Natural killer cell (primary cell): ENCODE data around the gene GNGT2. TPM values are rescaled to one million over a fixed set of nuclear protein-coding genes. Genes with fewer than 3 reads are reported as not detected.

Source experiments
- ATAC-seq, 3 donors: fragments of 150-1000 bp in 2 of 3; fragments of 200-7000 bp in 1 of 3; cut with Tn5 transposase; 1 replicate in 1 of 3; 2 replicates in 2 of 3; pipeline ENCODE4 v1.10.0; 2021; ENCODE audit warnings: mild to moderate bottlenecking in 2 of 3, moderate library complexity in 2 of 3
- DNase-seq, 2 donors: peaks; one replicate each; pipeline versions ENCODE4 v3.0.0 to v3.0.0-alpha.2; 2013 to 2021; ENCODE audit warnings: mixed read lengths in 1 of 2
- H3K27ac ChIP-seq: one replicate; pipeline ENCODE4 v1.5.1; 2013; ENCODE audit warnings: mild to moderate bottlenecking, low read length
- H3K27me3 ChIP-seq: one replicate; pipeline ENCODE4 v1.6.1; 2013; ENCODE audit warnings: low read length; ENCODE audit not compliant: control insufficient read depth, insufficient read depth
- H3K36me3 ChIP-seq: one replicate; pipeline ENCODE4 v1.6.1; 2013; ENCODE audit warnings: low read length; ENCODE audit not compliant: control insufficient read depth, insufficient read depth
- H3K4me1 ChIP-seq: one replicate; pipeline ENCODE4 v1.6.1; 2013; ENCODE audit warnings: low read length; ENCODE audit not compliant: control insufficient read depth, insufficient read depth
- H3K4me3 ChIP-seq: one replicate; pipeline ENCODE4 v1.5.1; 2013; ENCODE audit warnings: low read length
- H3K9me3 ChIP-seq: one replicate; pipeline ENCODE4 v1.6.1; 2013; ENCODE audit warnings: low read length; ENCODE audit not compliant: control insufficient read depth, insufficient read depth
- H3K27ac Mint-ChIP-seq, 2 donors: one replicate each; pipeline ENCODE4 v1.8.0; 2022; ENCODE audit warnings: mild to moderate bottlenecking in 2 of 2, mixed read lengths in 2 of 2, moderate library complexity in 1 of 2
- H3K27me3 Mint-ChIP-seq, 2 donors: one replicate each; pipeline ENCODE4 v1.8.0; 2022; ENCODE audit warnings: low read depth in 2 of 2, mixed read lengths in 2 of 2
- H3K36me3 Mint-ChIP-seq: one replicate; pipeline ENCODE4 v1.8.0; 2022; ENCODE audit warnings: mixed read lengths
- H3K4me1 Mint-ChIP-seq, 2 donors: one replicate each; pipeline ENCODE4 v1.8.0; 2022; ENCODE audit warnings: mixed read lengths in 2 of 2
- H3K4me3 Mint-ChIP-seq: one replicate; pipeline ENCODE4 v1.8.0; 2022; ENCODE audit warnings: mild to moderate bottlenecking, moderate library complexity, mixed read lengths
- H3K9me3 Mint-ChIP-seq, 2 donors: one replicate each; pipeline ENCODE4 v1.8.0; 2022; ENCODE audit warnings: mixed read lengths in 2 of 2
- WGBS: methylation state at CpG from one replicate; pipeline ENCODE4 v1.1.7; 2013; ENCODE audit warnings: missing lambda C conversion rate; ENCODE audit not compliant: insufficient coverage; 5-methylcytosine and 5-hydroxymethylcytosine counted together
- intact Hi-C: fragments of 100-400 bp; cut with micrococcal nuclease; formaldehyde crosslinking; loops from one replicate; pipeline ENCODE4 v1.14.2; 2022
- total RNA-seq, 4 donors: library from RNA; stranded (reverse); fragments of 120-200 nt in 1 of 4; gene quantifications; one replicate each; pipeline versions ENCODE4 v1.2.3 to v1.2.4, GENCODE V29; 2013 to 2022
- TF ChIP-seq, protein P1 (sequence below): fragments of 200-600 bp; IDR thresholded peaks from one replicate; pipeline ENCODE4 v1.8.0; 2022; ENCODE audit warnings: antibody characterized with exemption

The GNGT2 gene
- total RNA-seq, 3 donors from 2014 or later (not counting 1 experiment from before 2014, with no cell fraction given), result 35.8 to 41.6 (median 39.4) TPM

DNA sequence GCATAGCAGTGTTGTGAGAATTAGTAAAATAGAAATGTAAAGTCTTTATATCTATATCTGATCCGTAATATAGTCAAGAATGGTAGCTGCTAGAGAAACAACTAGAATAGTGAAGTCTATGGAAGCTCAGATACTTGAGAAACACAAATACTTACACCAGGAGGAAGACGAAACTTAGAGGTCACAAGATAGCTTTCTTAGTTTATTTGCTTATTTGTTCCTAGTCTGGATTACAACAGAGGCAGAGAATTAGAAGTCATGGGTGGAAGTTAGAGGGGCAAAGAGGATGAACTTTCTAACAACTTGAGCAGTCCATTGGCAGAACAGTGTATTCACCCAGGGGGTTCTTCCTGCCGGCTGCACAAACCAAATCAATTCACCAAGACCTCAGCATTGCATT, 13.9 kb downstream of the GNGT2 start:
- intact Hi-C loops, result no loop called here
- peaks cover 35 to 36% of the 10 kb centered on the region in 2 donors for H3K4me1 Mint-ChIP-seq

DNA sequence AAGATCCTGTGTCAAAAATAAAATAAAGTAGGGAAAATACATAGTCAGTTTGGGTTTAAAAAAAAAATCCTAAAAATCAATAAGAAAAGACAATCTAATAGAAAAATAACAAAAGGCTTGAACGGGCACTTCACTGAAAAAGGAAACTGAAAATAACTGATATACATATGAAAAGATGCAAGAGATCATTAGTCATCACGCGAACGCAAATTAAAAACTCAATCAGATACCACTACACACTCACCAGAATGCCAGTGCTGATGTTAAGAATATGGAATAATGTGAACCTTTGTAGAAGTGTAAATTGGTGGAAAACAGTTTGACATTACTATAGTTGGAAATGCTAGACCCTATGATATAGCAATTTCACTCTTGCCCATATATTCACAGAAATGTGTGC, 14.6 kb downstream of the GNGT2 start:
- no peak overlapping the region for H3K4me3 ChIP-seq
- TF ChIP-seq, protein P1, sequence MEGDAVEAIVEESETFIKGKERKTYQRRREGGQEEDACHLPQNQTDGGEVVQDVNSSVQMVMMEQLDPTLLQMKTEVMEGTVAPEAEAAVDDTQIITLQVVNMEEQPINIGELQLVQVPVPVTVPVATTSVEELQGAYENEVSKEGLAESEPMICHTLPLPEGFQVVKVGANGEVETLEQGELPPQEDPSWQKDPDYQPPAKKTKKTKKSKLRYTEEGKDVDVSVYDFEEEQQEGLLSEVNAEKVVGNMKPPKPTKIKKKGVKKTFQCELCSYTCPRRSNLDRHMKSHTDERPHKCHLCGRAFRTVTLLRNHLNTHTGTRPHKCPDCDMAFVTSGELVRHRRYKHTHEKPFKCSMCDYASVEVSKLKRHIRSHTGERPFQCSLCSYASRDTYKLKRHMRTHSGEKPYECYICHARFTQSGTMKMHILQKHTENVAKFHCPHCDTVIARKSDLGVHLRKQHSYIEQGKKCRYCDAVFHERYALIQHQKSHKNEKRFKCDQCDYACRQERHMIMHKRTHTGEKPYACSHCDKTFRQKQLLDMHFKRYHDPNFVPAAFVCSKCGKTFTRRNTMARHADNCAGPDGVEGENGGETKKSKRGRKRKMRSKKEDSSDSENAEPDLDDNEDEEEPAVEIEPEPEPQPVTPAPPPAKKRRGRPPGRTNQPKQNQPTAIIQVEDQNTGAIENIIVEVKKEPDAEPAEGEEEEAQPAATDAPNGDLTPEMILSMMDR, result no peak
- Mint-ChIP-seq H3K4me1 (peaks cover 38 to 40% of the 10 kb centered on the region in 2 donors), H3K4me3 (no peak overlapping the region), H3K27me3 (peaks cover 0 to 2% of the 10 kb centered on the region in 2 donors), H3K36me3 (no peaks in the 10 kb centered on the region), H3K9me3 (no peaks in the 10 kb centered on the region), H3K27ac (no peak overlapping the region)
- WGBS, result no CpG with 5 or more reads among the region's 4 CpGs
- intact Hi-C loops, result no loop called here
- ATAC-seq, result no peak
- DNase-seq, result no peak
- no peak overlapping the region for H3K27ac ChIP-seq
- H3K27me3 ChIP-seq, result no peaks in the 10 kb centered on the region
- no peaks in the 10 kb centered on the region for H3K36me3 ChIP-seq
- H3K9me3 ChIP-seq, result no peaks in the 10 kb centered on the region
- H3K4me1 ChIP-seq, result peaks cover 28% of the 10 kb centered on the region

More for the DNA sequence above, 13.9 kb downstream of the GNGT2 start:
- no peak overlapping the region for H3K4me3 ChIP-seq
- no peaks in the 10 kb centered on the region for H3K36me3 ChIP-seq
- WGBS, result 100% methylated on average over 1 of the region's 3 CpGs
- no peak overlapping the region for H3K27ac Mint-ChIP-seq
- H3K27me3 Mint-ChIP-seq, result peaks cover 0 to 2% of the 10 kb centered on the region in 2 donors
- no peak overlapping the region for H3K4me3 Mint-ChIP-seq
- no peak overlapping the region for H3K27ac ChIP-seq
- H3K36me3 Mint-ChIP-seq, result no peaks in the 10 kb centered on the region
- no peak for DNase-seq
- TF ChIP-seq, protein P1, result no peak
- no peaks in the 10 kb centered on the region for H3K9me3 ChIP-seq
- H3K9me3 Mint-ChIP-seq, result no peaks in the 10 kb centered on the region
- ATAC-seq, result no peak
- H3K4me1 ChIP-seq, result peaks cover 27% of the 10 kb centered on the region
- no peaks in the 10 kb centered on the region for H3K27me3 ChIP-seq

DNA sequence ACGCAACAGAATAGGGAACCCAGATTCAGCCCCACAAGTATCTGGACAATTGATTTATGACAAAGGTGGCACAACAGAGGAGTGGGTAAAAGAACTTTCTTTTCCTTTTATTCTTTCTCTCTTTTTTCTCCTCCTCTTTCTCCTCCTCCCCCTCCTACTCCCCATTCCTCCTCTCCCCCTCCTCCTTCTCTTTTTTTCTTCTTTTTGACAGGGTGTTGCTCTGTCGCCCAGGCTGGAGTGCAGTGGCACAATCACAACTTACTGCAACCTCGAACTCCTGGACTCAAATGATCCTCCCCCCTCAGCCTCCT, 16.1 kb downstream of the GNGT2 start:
- Histone ChIP-seq H3K27me3 (no peaks in the 10 kb centered on the region), H3K4me1 (peaks cover 25% of the 10 kb centered on the region), H3K36me3 (no peaks in the 10 kb centered on the region), H3K27ac (no peak overlapping the region), H3K9me3 (no peaks in the 10 kb centered on the region), H3K4me3 (no peak overlapping the region)
- DNase-seq (no peak), ATAC-seq (no peak)
- Mint-ChIP-seq H3K9me3 (no peaks in the 10 kb centered on the region), H3K27ac (peak overlapping the region; percentile 66 to 100), H3K4me3 (peak overlapping the region; percentile 68), H3K4me1 (peaks cover 32 to 40% of the 10 kb centered on the region in 2 donors), H3K36me3 (no peaks in the 10 kb centered on the region), H3K27me3 (peaks cover 0 to 2% of the 10 kb centered on the region in 2 donors)
- WGBS, result 78% methylated on average over 3 of the region's 3 CpGs
- intact Hi-C loops, result no loop called here
- TF ChIP-seq, protein P1, result no peak
